ENCODE measurements around the gene OR51S1.

Gene OR51S1

DNA sequence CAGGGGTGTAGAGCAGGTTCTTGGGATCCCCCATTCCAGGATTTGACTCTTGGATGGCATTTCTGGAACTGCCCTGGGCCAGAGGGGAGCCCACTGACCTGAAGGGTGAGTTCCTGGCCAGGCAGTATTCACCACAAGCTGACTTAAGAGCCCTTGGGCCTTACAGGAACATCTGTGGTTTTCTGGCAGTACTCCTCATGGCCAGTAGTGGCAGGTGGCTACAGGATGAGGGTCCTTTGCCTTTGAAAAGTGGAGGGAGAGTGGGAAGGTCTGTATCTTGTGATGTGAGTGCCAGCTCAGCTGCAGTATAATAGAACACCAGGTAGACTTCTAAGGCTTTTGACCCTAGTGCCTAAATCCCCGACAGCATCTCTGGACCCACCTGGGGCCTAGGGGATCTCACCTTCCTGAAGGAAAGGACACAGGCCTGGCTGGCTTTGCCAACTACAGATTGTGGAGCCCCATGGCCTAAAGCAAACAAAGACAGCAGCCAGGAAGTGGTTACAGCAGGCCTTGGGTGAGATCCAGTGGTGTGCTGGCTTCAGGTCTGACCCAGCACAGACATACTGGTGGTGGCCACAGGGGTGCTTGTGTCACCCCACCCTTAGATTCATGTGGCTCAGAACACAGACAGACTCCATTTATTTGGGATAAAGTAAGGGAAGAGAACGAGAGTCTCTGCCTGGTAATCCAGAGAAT lies 9.0 kb downstream of the OR51S1 start:
- H3K27me3 ChIP-seq (ENCODE audit: insufficient read depth, poor library complexity, severe bottlenecking) = no peaks in the 10 kb centered on the region
- no peak overlapping the region for H3K4me3 ChIP-seq (replicated peaks; ENCODE audit: insufficient read depth, low read length)
- no peak for DNase-seq (ENCODE audit: low read depth in 1 of 2, low spot score in 1 of 2)
- H3K27ac ChIP-seq (replicated peaks) = no peak overlapping the region
- TF ChIP-seq SPI1 (IDR thresholded peaks at IDR 0.05; ENCODE audit: borderline replicate concordance, low read depth) (no peak), REST (IDR thresholded peaks at IDR 0.05; ENCODE audit: insufficient replicate concordance, low read depth) (no peak), GABPA (IDR thresholded peaks at IDR 0.05; ENCODE audit: low read depth) (no peak), POLR2AphosphoS5 (IDR thresholded peaks at IDR 0.05; ENCODE audit: low read depth) (no peak), CTCF (IDR thresholded peaks at IDR 0.05; ENCODE audit: insufficient read depth, low read length) (no peak)

GRCh38 chr11:4830909-4831308 lies 18.1 kb downstream of the OR51S1 start:
- no peak for DNase-seq (ENCODE audit: low read depth in 1 of 2, low spot score in 1 of 2)
- TF ChIP-seq REST (IDR thresholded peaks at IDR 0.05; ENCODE audit: insufficient replicate concordance, low read depth) (no peak), SPI1 (IDR thresholded peaks at IDR 0.05; ENCODE audit: borderline replicate concordance, low read depth) (no peak), CTCF (IDR thresholded peaks at IDR 0.05; ENCODE audit: insufficient read depth, low read length) (no peak), POLR2AphosphoS5 (IDR thresholded peaks at IDR 0.05; ENCODE audit: low read depth) (no peak), GABPA (IDR thresholded peaks at IDR 0.05; ENCODE audit: low read depth) (no peak)
- Histone ChIP-seq H3K4me3 (replicated peaks; ENCODE audit: insufficient read depth, low read length) (no peak overlapping the region), H3K27me3 (ENCODE audit: insufficient read depth, poor library complexity, severe bottlenecking) (no peaks in the 10 kb centered on the region), H3K27ac (replicated peaks) (no peak overlapping the region)

- TF ChIP-seq REST (IDR thresholded peaks at IDR 0.05; ENCODE audit: insufficient replicate concordance, low read depth) = no peak
- DNase-seq (ENCODE audit: low read depth in 1 of 2, low spot score in 1 of 2) = no peak
- no peak overlapping the region for H3K27ac ChIP-seq (replicated peaks)
- no peak overlapping the region for H3K4me3 ChIP-seq (replicated peaks; ENCODE audit: insufficient read depth, low read length)
- H3K27me3 ChIP-seq (ENCODE audit: insufficient read depth, poor library complexity, severe bottlenecking) = no peaks in the 10 kb centered on the region
Observed at GRCh38 chr11:4830346-4830745, 18.7 kb downstream of the OR51S1 start.
